NCI-H1436 treated with DMSO at 0.1 percent for 48 hours (cell line): ENCODE measurements around the gene MRPL37.
"Not testable (repeated sequence)": the region's sequence is repeated elsewhere in the genome, so short reads cannot be mapped to it uniquely, and the experiment has no call there.

Experiments
- DNase-seq: peaks from one replicate; lab custom pipeline; 2025; lab: John Stamatoyannopoulos, UW

MRPL37 gene

DNA sequence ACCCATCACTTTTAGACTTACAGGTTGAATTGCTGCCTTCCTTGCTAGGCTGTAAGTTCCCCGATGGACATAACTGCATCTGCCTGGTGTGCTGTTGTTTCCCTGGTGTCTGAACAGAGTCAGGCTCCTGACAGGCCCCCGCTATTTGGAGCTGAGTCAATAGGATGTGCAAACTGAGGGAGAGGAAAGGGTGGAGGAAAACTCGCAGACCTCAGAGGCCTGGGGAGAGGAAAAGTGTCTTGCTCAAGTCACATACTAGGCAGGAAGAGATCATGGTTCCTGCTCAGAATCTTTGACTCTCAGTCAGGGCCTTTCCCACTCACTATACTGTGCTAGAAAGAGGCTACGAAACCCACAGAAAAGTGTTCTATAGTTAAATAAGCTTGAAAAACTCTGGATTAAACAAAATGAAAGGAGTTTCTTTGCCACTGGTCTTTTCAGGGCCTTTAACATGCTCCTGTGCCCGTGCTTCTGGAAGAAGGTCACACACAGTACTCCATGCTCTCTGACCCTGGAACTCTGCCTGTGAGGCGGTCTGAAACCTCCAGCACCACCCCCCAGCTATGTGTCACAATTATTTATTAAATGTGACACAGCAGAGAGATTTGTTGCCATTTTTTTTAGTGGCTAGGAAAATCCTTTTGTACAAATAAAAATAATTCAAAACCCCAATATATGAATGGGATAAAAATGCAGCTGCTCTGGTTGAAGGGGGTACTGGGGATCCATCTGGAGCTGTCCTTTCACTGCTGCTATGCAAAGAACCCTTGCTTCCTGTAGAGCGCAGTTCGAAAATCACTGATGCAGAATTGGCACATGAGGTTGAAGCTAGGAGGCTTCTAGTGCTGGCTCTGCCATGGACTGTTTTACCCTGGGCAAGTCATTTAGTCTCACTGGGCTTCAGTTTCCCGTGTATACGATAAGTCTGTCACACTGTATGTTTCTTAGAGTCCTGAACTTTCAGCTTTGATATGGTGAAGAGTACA lies 27.1 kb upstream of the MRPL37 start:
- DNase-seq, result no peak

DNA sequence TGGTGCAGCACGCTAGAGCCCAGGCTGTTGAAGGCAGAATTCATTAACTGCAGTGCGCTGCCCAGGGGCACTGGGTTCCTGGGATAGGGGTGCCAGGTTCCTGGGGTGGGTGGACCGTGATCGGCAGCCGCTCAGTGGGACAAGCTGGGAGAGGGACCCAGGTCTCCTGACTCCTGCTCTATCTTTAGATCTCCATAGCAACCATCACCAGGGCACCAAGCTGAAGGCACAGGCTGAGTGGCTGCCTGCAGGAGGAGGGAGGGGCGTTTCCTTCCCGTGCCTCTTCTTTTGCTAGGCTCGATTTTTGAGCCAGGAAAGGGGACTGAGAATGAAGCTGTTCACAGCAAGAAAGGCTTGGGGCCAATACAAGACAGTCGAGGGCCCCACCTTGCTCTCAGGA lies 26.3 kb upstream of the MRPL37 start:
- DNase-seq, result no peak

DNA sequence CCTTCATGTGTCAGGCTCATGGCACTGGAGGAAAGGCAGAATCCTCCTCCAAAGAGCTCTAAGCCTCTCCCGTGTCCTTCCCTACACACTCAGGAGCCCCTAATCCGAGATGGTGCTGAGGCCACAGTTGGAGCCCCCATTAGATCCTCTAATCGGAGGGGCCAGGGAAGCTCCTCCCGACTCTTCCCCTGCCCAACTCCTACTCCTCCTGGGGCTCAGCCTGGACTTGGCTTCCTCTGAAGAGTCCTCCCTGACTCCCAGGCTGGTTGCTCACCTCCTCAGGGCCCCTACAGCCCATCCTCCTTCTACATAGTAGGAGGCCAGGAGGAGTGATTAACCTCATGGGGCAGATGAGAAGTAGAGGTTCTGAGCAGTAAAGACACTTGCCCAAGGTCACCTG lies 25.9 kb upstream of the MRPL37 start:
- DNase-seq, result no peak

DNA sequence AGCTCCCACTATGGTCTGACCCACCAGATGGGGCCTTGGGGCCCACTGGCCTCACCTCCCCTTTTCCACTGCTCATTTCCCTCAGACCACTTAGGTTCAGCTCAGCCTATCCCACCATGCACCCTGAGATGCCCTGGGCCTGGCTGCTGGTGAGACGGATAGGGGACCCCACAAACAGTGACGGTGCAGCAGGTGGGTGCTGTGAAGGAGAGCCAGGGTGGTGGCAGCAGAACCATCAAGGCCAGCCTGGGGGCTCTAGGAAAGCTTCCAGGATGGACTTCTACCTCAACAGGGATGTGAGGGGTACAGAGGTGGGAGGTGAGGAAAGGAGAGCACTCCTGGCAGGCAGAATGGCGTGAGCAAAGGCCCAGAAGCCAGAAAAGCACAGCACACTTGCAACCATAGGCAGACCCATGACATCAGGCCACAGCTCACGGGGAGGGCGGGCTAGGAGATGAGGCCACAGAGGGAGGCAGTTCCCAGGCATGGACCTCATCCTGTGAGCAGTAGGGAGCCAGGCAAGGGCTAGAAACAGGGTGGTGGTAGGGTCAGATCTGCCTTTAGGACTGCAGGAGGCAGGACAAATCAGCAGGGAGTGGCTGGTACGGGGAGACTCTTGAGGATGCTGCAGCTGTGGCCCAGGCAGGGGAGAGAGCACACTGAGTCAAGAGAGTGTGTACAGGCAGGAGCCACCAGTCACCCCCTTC lies 23.2 kb upstream of the MRPL37 start:
- DNase-seq, result no peak

DNA sequence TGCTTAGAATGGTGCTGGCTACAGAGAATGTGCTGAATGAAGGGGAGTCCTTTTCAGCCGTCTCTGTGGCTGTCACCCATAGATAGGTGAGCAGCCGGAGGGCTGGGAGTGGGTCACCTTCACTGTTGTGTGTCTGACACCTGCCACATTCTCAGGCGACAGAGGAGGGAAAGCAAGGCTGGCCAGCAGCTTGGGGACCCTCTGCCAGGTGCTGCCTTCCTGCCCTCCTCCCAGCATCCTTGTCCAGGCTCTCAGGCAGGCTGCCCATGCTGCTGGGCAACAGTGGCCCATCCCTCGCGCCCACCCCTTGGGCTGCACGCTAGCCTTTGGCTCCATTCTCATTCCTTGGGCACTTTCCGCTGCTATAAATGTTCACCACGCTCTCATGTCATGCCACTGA lies 22.2 kb upstream of the MRPL37 start:
- DNase-seq, result no peak

DNA sequence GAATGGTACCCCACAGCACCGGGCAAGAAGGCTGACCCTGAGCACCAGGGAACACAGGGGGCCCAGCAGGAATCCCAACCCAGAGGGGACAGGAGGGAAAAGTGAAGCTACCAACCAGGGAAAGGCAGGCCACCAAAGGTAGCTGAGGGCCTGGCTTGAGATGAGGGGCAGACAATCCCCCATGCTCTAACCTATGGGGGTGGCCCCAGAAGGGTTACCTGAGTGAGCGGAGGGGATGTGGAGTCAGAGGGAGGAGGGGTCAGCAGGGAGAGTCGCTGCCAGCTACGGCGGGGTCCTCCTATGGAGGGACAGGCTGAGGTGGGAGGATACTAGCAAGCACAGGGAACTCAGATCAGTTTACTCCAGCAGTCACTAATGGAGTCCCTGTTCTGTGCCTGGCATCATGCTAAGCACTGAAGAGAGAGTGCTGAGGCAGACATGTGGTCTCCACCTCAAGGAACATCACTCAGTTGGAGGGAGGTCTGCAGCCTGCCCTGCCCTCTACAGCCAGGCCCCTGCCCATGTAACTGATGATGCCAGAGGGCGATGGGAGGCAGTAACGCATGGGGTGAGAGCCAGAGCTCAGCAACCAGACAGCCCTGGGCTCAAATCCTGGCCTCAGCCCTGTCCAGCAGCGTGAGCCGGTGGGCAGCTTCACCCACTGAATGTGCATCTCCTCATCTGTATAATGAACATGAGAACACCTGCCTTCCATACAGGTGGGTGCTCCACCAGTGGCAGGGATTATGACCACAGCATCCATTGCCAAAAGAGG lies 21.5 kb upstream of the MRPL37 start:
- DNase-seq, result no peak

DNA sequence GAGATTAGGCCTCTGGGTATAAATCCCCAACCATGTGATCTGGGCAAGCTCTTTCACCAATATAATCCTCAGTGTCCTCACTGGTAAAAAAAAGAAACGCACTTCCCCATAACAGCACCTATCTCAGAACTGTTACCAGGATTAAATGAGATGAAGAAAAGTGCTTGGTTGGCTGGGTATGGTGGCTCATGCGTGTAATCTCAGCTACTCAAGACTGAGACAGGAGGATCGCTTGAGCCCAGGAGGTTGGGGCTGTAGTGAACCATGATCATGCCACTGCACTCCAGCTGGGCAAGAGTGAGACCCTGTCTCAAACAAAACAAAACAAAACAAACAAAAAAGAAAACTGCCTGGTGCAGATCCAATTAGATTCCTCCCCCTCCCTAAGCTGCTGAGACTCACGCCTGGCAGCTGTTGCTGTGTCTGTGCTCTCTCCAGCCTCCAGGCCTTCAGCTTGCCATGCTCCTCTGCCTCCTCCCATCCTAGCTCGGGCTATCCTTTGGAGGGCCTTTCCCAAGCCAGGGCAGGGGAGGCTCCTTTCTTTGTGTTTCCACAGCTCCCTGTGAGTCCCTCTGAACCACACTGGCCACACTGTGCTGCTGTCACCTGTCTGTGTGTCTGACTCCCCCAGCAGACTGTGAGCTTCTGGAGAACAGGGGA lies 19.1 kb upstream of the MRPL37 start:
- no peak for DNase-seq

DNA sequence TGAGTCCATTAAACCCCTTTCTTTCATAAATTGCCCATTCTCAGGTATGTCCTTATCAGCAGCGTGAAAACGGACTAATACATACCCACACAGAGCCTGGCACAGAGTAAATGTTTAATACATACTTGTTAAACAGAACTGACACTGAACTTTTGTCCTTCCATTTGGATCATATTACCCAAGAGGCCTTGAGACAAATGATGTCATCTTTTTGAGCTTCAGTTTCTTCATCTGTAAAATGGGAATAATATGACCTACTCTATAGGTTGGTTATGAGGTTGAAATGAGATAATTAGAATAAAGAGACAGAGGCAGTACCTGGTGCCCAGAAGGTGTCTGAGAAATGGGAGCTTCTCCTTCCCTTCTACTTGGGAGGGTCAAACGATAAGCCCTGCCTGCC lies 13.9 kb upstream of the MRPL37 start:
- no peak for DNase-seq

DNA sequence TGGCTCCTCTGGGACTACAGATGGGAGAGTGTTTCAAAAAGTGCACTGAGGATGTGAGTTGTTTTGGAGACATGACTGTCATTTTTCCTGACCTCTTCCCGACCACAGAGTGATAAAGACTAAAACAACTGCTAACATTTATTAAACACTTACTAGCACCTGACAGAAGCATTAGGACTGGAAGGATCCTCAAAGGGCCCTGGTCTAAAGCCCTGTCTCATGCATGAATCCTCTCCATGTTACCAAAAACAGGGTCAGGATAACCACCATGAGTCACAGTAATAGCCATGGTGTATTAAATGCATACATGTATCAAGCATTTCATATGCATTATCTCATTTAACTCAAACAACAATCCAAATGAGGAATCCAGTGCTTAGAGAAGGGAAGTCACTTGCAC lies 11.7 kb upstream of the MRPL37 start:
- DNase-seq, result no peak

DNA sequence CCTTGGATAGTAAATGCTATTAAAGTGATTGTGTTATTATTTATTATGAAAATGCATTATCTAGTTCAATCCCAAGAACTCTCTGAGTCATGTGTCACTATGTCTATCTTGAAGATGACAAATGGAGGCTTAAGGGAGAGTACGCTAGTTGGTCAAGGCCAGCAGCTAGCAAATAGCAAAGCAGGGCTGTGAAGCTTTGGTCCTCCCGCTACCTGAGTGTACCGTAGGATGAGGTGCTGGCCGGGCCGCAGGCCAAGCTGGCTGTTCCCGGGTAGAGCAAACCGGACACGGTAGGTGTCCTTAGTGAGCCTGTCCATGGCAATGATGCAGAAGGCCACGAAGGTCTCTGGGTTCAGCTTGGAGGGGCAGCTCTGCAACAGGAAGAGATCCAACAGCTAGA lies 9.4 kb upstream of the MRPL37 start:
- DNase-seq, result no peak

DNA sequence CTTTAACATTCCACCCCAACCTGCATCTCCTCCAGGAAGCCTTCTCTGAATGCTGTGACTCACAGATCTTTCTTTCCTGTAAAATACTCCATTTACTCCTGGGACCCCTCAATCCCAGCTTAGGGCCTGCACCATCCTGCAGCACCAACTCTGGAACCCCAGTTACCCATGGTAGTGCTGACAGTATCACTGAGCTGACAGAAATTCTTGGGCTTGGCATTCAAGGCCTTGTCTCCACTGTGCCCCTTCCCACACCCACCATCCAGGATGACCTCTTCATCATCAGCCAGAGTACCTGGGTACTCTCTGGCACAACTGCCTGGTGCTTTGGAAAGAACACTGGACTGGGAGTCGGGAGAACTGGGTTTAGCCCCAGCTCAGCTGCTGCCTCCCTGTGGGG lies 8.4 kb upstream of the MRPL37 start:
- no peak for DNase-seq

DNA sequence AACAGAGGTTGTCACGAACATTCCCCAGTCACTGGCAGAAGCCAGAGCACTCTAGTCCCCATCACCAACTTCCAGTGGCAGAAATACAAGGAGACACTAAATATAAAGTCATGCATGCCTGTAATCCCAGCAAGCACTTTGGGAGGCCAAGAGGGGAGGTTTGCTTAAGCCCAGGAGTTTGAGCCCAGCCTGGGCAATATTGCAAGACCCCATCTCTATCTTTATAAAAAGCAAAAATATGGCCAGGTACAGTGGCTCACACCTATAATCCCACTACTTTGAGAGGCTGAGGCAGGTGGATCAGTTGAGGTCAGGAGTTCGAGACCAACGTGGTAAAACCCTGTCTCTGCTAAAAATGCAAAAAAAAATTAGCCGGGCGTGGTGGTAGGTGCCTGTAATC lies 6.5 kb upstream of the MRPL37 start:
- no peak for DNase-seq

DNA sequence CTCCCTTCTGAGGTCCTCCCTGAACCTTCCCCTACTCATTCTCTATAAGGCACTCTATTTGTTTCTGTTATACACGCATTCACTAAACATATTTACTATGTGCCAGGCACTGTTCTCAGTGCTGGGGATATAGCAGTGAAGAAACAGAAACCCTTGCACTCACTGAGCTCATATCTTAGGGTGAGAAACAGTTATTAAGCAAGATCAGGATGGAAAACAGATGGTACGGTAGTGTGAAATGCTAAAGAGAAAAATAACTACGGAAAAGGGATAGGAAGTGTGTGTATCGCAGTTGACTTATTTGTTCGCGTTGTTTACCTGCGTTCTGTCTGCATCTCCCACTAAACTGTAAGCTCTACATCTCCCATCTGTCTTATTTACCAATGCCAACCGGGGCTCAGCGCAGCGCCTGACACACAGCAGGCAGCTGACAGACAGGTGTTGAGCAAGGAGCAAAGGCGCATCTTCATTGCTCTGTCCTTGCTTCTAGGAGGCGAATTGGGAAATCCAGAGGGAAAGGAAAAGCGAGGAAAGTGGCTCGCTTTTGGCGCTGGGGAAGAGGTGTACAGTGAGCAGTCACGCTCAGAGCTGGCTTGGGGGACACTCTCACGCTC lies 709 bp upstream of the MRPL37 start:
- DNase-seq, result no peak

DNA sequence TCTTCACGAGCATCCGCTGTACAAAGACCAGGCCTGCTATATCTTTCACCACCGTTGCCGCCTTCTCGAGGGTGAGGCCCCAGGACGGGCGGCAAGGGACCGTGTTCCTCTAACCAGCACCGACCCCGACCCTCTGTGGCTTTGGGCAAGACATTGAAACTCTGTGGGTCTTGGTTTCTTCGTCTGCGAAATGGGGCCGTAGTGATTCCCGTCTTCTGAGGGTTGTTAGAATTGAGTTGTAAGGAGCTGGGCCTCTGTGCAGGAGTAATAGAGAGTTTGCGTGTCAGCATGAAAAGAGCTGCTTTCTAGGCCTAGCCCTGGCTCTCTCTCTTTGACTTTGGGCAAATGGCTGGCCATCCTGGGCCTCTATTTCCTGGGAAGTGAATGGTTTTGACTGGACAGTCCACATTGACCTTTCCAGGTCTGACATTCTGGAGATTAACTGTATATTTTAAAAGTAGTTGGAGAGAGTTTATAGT lies 591 bp downstream of the MRPL37 start:
- DNase-seq, result no peak

DNA sequence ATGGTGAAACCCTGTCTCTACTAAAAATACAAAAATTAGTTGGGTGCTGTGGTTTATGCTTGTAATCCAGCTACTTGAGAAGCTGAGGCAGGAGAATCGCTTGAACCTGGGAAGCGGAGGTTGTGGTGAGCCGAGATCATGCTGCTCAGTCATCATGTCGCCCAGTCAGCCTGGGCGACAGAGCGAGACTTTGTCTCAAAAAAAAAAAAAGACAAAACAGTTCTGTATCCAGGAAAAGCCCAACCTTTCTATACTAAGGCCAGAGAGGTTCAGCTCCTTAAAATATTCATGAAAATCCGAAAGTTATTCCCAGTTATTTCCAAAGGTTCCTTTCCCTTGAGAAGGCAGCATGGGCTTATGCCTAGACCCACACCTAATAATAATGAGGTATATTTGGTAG lies 4.2 kb downstream of the MRPL37 start:
- no peak for DNase-seq

DNA sequence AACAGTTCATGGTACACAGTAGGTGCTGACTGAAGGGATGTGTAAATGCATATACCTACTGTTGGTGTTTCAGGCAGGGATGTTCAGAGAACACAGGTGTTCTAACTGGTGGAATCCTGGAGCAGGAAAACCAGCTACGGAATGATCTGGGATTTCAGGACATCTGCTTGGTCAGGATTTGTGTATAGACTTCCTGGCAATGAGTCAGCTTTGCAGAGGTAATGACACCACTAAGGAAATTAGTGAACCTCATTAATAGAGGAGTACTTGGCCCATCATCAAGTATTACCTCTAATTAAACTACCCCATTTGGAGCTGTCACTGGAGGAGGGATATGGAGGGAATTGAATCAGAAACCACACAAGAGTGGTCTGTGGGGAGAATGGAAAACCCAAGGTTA lies 7.3 kb downstream of the MRPL37 start:
- no peak for DNase-seq

DNA sequence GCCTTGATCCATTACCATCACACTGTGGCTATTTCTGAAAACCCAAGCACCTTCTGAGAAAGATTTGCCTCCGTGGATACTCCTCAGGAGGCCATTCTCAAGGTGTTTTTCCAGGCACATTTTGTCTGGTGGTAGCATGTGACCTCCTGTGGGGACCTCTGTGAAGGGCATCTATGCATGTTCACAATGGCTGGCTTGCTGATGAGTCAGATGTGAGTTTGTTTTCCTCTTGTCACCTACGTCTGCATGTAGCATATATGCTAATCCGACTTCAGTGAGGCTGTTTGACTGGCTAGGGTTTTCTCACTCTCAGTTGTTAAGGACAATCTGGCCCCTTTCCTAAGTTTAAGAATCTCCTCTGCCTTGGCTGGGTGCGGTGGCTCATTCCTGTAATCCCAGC lies 7.9 kb downstream of the MRPL37 start:
- DNase-seq, result not testable (repeated sequence)

DNA sequence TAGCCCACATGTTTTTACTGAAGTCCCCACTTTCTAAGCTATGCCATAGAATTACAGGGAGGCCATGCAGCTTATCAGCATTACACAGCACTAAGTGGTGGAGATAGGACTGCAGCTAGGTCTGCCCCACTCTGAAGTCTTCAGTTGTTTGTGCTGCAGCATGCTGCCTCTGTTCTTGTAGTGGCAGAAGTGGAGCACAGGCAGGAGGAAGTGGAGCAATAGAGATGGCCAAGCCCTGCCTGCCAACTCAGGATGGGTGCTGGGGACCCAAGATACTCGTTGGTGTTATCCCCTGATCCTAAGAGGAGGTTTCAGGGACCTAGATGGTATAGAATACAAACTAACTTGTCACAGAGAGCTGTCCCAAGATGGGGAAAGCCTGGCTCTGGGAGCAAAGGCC lies 12.9 kb downstream of the MRPL37 start:
- no peak for DNase-seq

DNA sequence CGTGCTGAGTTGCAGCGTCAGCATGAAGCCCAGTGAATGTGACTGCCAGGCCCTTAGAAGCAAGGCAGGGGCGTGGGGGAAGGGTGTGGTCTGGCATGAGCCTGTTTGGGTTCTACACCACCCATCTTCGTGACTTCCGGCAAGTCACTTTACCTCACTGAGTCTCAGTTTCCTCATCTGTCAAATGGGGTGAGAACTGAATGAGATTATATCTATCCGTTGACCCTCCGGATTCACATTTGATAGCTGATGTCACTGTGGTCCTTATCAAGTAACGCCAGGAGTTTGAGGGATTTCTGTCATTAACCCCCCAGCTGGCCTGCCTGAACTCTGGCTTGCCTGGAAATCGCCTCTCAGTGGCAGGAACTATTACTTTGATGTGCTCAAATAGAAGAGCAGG lies 15.6 kb downstream of the MRPL37 start:
- DNase-seq, result no peak

DNA sequence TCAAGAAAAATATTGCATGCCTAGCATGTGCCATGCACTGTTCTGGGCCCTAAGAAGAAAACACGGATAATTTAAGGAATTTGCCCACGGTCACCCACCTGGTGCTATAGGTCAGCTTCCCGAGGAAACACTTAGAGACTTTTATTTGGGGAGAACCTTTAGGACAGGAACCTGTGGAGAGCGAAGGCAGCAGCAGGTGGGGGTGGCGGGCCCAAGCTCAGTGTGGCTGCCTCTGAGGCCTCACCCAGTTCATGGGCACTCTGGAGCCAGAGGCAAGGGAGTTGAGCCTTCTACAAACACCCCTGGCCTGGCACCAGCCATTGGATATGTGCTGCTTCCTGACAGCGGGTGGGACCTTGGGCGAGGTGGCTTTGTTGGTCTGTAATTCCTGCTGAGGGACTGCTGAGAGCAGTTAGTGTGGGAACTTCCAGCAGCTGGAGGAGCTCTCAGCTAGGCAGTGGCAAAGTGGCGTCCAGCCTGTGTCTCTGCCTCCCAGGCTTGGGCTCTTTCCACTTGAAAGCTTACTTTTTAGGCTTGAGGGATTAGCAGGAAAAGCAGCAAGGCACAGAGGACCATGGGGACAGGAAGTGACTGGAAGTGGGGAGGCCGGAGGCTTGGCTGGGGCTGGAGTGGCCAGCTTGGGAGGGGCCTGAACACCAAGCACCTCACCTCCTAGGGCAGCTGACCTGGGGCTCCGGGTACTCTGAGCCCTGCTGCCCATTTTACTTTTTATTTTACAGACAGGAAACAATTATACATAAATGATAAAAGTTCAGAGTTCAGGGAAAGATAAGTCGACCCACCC lies 19.1 kb downstream of the MRPL37 start:
- DNase-seq, result no peak

DNA sequence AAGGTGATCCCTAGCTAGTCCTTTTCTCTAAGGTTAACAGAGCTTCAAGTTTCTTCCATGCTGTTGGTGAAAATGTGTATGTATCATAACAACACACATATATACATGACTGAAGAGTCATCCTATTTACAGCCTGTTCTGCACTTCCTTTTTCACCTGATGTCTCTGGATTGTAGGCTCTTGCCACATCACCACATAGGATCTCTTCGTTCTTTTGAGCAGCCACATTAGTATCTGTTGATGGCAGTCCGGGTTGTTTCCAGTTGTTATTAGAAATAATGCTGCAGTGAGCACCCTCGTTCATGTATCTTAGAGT lies 19.7 kb downstream of the MRPL37 start:
- no peak for DNase-seq
